HepG2 (cell line): ENCODE data around the gene EPO. TPM values are rescaled to one million over a fixed set of nuclear protein-coding genes. Genes with fewer than 3 reads are reported as not detected.

Experiments
- DR1 ChIP-seq: sonication (generic); formaldehyde crosslinking; IDR thresholded peaks from 2 replicates; pipeline ENCODE4 v1.8.0; 2021; ENCODE audit warnings: mild to moderate bottlenecking, missing genetic modification reagents, inconsistent platforms
- KDM3A ChIP-seq: IDR thresholded peaks from 2 replicates; pipeline ENCODE4 v1.6.1; 2018; ENCODE audit warnings: low read depth, missing compliant biosample characterization
- MXD4 ChIP-seq: IDR thresholded peaks from 2 replicates; pipeline ENCODE4 v1.6.1; 2016; ENCODE audit warnings: mild to moderate bottlenecking, missing biosample characterization, missing genetic modification reagents
- RNF2 ChIP-seq: fragments of 450-650 bp; conservative IDR thresholded peaks from 2 replicates; pipeline ENCODE4 v1.6.1; 2016; ENCODE audit warnings: low read depth
- SMAD3 ChIP-seq: sonication (generic); formaldehyde crosslinking; IDR thresholded peaks from 2 replicates; pipeline ENCODE4 v1.4.0; 2020; ENCODE audit warnings: missing genetic modification reagents
- SRSF4 ChIP-seq: fragments of 200-400 bp; formaldehyde crosslinking; IDR thresholded peaks from one replicate; pipeline ENCODE4 v1.6.1; 2018; ENCODE audit warnings: mild to moderate bottlenecking, low read depth, low read length, moderate library complexity; ENCODE audit not compliant: poor library complexity, severe bottlenecking
- TBL1XR1 ChIP-seq: fragments of 150-350 bp; IDR thresholded peaks from 2 replicates; pipeline ENCODE4 v1.6.1; 2014; ENCODE audit warnings: borderline replicate concordance, low read length; ENCODE audit not compliant: partially characterized antibody
- YEATS2 ChIP-seq: sonication (generic); formaldehyde crosslinking; IDR thresholded peaks from 2 replicates; pipeline ENCODE4 v1.4.0; 2020; ENCODE audit warnings: missing genetic modification reagents, borderline replicate concordance
- ZBTB21 ChIP-seq: sonication (generic); formaldehyde crosslinking; IDR thresholded peaks from 2 replicates; pipeline ENCODE4 v1.4.0; 2020; ENCODE audit warnings: missing genetic modification reagents
- ZNF296 ChIP-seq: sonication (generic); formaldehyde crosslinking; conservative IDR thresholded peaks from 2 replicates; pipeline ENCODE4 v1.5.0; 2020; ENCODE audit warnings: mild to moderate bottlenecking, missing genetic modification reagents
- ZNF670 ChIP-seq: sonication (generic); formaldehyde crosslinking; IDR thresholded peaks from 2 replicates; pipeline ENCODE4 v1.8.0; 2022; ENCODE audit warnings: mild to moderate bottlenecking, missing genetic modification reagents, borderline replicate concordance
- polyA plus RNA-seq, 8 experiments: library from polyadenylated mRNA; depleted of rRNA in 3 of 8; stranded (reverse) in 7 of 8; unstranded in 1 of 8; fragments of >200 nt; fragmentation: Illumina TruSeq in 4 of 8; extraction: Trizol in 4 of 8; gene quantifications; 2 replicates each; pipeline versions ENCODE4 v1.2.1 to v1.2.3, GENCODE V29; 2011 to 2016; ENCODE audit warnings: low read depth in 4 of 8, missing spikeins in 1 of 8, mixed read lengths in 1 of 8; ENCODE audit not compliant: insufficient read depth in 1 of 8
- total RNA-seq, 5 experiments: library from RNA; depleted of rRNA; stranded (reverse); fragments of >200 nt; fragmentation: Illumina TruSeq; extraction: Trizol; gene quantifications; 2 replicates each; pipeline ENCODE4 v1.2.3, GENCODE V29; 2016; ENCODE audit warnings: low read depth in 1 of 5
- TF ChIP-seq, protein P1 (sequence below): sonication (generic); formaldehyde crosslinking; IDR thresholded peaks from 2 replicates; pipeline ENCODE4 v1.4.0; 2020; ENCODE audit warnings: missing genetic modification reagents
- TF ChIP-seq, protein P2 (sequence below): sonication (generic); formaldehyde crosslinking; IDR thresholded peaks from 2 replicates; pipeline ENCODE4 v1.8.1; 2023; ENCODE audit warnings: mild to moderate bottlenecking, missing genetic modification reagents
- TF ChIP-seq, protein P3 (sequence below): sonication (generic); formaldehyde crosslinking; IDR thresholded peaks from 2 replicates; pipeline ENCODE4 v1.9.0; 2021; ENCODE audit warnings: missing genetic modification reagents, mild to moderate bottlenecking, borderline replicate concordance
- TF ChIP-seq, protein P4 (sequence below), 2 experiments: fragments of 450-650 bp in 1 of 2; sonication (generic) in 1 of 2; formaldehyde crosslinking in 1 of 2; IDR thresholded peaks; 2 replicates each; pipeline versions ENCODE4 v1.6.1 to v1.8.0; 2016 to 2022; ENCODE audit warnings: antibody characterized with exemption in 1 of 2, mild to moderate bottlenecking in 1 of 2, missing genetic modification reagents in 1 of 2

Gene EPO
- total and polyA plus RNA-seq, 2 of the 13 experiments (the other 11 are each of a cell fraction or from before 2014, with no cell fraction given), result 10.3 to 25.7 TPM

DNA sequence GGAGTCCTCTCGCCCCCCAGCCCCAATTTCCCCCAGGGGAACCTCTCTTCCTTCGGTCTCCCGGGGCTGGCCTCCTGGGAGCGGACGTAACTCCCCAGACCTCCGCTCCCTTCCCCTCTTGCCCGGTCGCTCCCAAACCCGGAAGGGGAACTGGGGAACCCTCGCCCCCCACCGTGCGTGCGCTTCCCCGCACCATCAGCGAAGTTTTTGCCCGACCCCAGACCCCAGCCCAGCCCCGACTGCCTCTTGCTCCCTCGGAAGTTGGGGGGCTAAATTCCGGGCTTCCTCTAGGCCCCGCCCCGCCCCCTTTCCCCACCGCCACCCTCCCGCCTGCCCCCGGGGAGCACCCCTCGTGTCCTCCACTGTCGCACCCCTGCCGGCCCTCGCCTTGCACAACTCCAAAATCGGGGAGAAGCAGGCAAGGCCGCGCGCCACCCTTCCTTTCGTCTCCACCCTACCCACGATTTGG lies 46.3 kb upstream of the EPO start (continued):
- TF ChIP-seq, protein P1, sequence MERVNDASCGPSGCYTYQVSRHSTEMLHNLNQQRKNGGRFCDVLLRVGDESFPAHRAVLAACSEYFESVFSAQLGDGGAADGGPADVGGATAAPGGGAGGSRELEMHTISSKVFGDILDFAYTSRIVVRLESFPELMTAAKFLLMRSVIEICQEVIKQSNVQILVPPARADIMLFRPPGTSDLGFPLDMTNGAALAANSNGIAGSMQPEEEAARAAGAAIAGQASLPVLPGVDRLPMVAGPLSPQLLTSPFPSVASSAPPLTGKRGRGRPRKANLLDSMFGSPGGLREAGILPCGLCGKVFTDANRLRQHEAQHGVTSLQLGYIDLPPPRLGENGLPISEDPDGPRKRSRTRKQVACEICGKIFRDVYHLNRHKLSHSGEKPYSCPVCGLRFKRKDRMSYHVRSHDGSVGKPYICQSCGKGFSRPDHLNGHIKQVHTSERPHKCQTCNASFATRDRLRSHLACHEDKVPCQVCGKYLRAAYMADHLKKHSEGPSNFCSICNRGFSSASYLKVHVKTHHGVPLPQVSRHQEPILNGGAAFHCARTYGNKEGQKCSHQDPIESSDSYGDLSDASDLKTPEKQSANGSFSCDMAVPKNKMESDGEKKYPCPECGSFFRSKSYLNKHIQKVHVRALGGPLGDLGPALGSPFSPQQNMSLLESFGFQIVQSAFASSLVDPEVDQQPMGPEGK (CRISPR knock-in tag), result no peak
- TF ChIP-seq ZNF296 (CRISPR knock-in tag), result no peak
- TF ChIP-seq ZNF670, result no peak
- TF ChIP-seq, protein P2, sequence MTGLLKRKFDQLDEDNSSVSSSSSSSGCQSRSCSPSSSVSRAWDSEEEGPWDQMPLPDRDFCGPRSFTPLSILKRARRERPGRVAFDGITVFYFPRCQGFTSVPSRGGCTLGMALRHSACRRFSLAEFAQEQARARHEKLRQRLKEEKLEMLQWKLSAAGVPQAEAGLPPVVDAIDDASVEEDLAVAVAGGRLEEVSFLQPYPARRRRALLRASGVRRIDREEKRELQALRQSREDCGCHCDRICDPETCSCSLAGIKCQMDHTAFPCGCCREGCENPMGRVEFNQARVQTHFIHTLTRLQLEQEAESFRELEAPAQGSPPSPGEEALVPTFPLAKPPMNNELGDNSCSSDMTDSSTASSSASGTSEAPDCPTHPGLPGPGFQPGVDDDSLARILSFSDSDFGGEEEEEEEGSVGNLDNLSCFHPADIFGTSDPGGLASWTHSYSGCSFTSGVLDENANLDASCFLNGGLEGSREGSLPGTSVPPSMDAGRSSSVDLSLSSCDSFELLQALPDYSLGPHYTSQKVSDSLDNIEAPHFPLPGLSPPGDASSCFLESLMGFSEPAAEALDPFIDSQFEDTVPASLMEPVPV (CRISPR knock-in tag), result no peak
- TF ChIP-seq SRSF4, result no peak
- no peak for TF ChIP-seq ZBTB21 (CRISPR knock-in tag)
- TF ChIP-seq, protein P3, sequence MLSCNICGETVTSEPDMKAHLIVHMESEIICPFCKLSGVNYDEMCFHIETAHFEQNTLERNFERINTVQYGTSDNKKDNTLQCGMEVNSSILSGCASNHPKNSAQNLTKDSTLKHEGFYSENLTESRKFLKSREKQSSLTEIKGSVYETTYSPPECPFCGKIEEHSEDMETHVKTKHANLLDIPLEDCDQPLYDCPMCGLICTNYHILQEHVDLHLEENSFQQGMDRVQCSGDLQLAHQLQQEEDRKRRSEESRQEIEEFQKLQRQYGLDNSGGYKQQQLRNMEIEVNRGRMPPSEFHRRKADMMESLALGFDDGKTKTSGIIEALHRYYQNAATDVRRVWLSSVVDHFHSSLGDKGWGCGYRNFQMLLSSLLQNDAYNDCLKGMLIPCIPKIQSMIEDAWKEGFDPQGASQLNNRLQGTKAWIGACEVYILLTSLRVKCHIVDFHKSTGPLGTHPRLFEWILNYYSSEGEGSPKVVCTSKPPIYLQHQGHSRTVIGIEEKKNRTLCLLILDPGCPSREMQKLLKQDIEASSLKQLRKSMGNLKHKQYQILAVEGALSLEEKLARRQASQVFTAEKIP, result no peak
- TF ChIP-seq RNF2, result no peak
- TF ChIP-seq TBL1XR1, result no peak
- TF ChIP-seq YEATS2 (CRISPR knock-in tag), result no peak
- TF ChIP-seq KDM3A (CRISPR knock-in tag), result no peak
- TF ChIP-seq DR1 (CRISPR knock-in tag), result no peak
- TF ChIP-seq, protein P4, sequence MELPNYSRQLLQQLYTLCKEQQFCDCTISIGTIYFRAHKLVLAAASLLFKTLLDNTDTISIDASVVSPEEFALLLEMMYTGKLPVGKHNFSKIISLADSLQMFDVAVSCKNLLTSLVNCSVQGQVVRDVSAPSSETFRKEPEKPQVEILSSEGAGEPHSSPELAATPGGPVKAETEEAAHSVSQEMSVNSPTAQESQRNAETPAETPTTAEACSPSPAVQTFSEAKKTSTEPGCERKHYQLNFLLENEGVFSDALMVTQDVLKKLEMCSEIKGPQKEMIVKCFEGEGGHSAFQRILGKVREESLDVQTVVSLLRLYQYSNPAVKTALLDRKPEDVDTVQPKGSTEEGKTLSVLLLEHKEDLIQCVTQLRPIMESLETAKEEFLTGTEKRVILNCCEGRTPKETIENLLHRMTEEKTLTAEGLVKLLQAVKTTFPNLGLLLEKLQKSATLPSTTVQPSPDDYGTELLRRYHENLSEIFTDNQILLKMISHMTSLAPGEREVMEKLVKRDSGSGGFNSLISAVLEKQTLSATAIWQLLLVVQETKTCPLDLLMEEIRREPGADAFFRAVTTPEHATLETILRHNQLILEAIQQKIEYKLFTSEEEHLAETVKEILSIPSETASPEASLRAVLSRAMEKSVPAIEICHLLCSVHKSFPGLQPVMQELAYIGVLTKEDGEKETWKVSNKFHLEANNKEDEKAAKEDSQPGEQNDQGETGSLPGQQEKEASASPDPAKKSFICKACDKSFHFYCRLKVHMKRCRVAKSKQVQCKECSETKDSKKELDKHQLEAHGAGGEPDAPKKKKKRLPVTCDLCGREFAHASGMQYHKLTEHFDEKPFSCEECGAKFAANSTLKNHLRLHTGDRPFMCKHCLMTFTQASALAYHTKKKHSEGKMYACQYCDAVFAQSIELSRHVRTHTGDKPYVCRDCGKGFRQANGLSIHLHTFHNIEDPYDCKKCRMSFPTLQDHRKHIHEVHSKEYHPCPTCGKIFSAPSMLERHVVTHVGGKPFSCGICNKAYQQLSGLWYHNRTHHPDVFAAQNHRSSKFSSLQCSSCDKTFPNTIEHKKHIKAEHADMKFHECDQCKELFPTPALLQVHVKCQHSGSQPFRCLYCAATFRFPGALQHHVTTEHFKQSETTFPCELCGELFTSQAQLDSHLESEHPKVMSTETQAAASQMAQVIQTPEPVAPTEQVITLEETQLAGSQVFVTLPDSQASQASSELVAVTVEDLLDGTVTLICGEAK (IDR thresholded peaks at IDR 0.05), result no peak
- TF ChIP-seq, protein P4 (CRISPR knock-in tag; IDR thresholded peaks at IDR 0.05), result peak; percentile 6; the same call in 1 of the 2 replicates
- TF ChIP-seq SMAD3 (CRISPR knock-in tag), result no peak
- TF ChIP-seq MXD4, result no peak
